ENCODE data around the gene PROSER2.

DNA sequence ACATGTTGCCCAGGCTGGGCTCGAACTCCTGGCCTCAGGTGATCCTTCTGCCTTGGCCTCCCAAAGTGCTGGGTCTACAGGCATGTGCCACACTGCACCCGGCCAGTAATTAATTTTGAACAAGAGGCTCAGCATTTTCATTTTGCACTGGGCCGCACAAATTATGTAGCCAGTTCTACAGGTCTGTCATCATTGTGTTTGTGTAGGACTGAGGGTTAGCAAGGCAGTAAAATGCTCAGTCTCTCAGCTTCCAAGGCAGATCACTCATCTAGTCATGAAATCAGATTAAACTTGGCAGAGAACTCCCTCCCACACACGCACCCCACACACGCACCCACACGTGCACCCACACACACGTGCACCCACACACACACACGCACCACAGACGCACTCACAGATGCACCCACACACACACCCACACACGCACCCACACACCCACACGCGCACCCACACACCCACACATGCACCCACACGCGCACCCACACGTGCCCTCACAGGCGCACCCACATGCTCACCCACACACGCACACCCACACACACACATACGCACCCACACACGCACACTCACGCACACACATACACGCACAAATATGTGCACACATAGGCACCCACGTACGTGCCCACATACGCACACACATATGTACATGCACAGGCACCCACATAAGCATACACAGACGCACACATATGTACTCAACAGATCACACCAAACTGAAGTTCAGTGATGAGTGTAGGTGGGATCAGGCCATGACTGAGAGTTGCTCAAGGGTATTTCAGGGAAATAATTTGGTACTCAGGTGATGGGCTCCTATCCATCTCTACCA is 27.8 kb upstream of the PROSER2 start:
- TF ChIP-seq, protein P1, sequence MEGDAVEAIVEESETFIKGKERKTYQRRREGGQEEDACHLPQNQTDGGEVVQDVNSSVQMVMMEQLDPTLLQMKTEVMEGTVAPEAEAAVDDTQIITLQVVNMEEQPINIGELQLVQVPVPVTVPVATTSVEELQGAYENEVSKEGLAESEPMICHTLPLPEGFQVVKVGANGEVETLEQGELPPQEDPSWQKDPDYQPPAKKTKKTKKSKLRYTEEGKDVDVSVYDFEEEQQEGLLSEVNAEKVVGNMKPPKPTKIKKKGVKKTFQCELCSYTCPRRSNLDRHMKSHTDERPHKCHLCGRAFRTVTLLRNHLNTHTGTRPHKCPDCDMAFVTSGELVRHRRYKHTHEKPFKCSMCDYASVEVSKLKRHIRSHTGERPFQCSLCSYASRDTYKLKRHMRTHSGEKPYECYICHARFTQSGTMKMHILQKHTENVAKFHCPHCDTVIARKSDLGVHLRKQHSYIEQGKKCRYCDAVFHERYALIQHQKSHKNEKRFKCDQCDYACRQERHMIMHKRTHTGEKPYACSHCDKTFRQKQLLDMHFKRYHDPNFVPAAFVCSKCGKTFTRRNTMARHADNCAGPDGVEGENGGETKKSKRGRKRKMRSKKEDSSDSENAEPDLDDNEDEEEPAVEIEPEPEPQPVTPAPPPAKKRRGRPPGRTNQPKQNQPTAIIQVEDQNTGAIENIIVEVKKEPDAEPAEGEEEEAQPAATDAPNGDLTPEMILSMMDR (IDR thresholded peaks at IDR 0.05; ENCODE audit: low read depth, low read length, poor library complexity, severe bottlenecking) = no peak
- no peak for TF ChIP-seq EZH2phosphoT487 (IDR thresholded peaks at IDR 0.05; ENCODE audit: borderline replicate concordance, low read length)
